Myocyte (in vitro differentiated cells): ENCODE results near the gene TIGAR. TPM values are rescaled to one million over a fixed set of nuclear protein-coding genes. Genes with fewer than 3 reads are reported as not detected.

Experiments used
- DNase-seq: peaks from one replicate; pipeline ENCODE4 v3.0.0-alpha.2; 2012; ENCODE audit warnings: low read depth
- total RNA-seq: library from RNA; depleted of rRNA; stranded (reverse); fragments of >200 nt; gene quantifications from 2 replicates; pipeline ENCODE4 v1.2.3, GENCODE V29; 2014

The TIGAR gene
- total RNA-seq, 1 donor from 2014 or later = 13.1 TPM

DNA sequence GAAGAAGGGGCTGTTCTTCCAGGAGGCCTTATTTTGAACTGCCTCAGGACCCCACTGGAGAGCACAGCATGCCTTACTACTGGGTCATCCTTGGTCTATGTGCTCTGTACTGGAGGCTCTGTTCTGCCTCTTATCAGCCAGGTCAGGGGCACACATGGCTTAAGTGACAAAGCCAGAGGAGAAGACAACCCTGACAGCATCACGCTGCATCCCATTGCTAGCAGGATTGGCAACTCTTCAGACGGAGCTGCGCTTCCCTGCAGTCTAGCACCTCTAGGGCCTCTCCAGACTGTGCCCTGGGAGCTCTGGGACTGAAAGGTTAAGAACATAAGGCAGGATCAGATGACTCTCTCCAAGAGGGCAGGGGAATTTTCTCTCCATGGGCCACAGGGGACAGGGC, 17.3 kb upstream of the TIGAR start:
- no peak for DNase-seq

DNA sequence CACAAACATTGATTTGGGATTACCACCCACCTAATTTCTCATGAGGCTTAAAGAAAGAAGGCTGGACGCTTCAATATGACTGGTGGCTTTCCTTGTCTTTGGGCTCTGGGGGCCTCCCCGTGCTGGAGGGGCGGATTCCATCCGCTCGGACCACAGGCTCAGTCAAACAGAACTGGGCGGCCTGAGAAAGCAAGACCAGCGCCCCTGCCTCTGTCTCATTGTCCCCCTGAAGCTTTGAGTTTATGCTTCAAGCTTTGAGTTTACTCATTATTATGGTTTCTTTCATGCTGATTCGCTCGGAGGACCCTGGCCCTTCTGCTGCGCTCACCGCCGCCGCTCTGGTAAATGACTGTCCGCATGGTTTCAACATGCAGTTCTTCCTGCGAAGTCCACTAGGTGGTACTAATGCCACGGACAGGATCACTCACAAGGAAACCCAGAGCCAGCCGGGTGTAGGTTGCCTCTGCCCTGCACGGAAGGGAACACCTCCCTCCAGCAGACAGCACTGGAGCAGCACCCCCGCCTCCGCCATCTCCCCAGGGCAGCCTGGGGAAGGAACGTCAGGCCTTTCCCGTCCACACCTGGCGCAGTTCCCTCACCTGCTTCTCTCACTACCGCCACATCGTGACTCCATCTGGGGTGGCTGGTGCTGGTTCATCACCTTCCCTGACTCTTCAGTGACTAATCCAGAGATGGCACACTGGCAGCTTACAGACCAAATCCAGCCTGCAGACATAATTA, 13.2 kb upstream of the TIGAR start:
- peak; percentile 71 for DNase-seq

DNA sequence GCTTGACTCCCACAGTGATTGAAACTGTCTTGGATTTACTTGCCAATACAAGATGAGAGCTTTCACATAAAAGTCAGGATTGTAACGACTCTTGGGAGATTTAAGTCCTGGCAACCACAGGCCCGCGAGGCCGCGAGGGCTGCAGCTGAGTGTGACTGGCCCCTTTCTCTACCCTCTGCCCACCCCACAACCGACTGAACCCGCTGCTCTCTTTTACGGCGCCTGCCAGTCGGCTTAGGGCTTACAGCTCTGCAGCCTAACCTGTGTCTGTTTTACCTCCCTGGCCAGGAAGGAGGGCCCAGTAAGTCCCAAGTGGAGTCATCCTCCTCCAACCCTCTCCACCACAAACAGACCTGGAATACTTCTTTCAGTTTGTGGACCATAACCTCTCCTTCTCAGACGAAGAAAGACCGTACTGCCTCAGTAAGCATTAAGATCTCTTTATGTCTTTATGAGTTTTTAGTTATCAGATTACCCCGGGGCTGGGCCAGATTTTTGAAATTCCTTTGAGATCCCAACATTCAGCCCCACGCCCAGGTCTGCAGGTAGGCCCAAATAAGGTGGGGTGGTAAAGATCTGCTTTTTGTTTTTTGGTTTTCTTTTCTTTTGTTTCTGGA, 12.6 kb upstream of the TIGAR start:
- DNase-seq = no peak

- no peak for DNase-seq
Measured at GRCh38 chr12:4311776-4312175, 9.2 kb upstream of the TIGAR start.

DNA sequence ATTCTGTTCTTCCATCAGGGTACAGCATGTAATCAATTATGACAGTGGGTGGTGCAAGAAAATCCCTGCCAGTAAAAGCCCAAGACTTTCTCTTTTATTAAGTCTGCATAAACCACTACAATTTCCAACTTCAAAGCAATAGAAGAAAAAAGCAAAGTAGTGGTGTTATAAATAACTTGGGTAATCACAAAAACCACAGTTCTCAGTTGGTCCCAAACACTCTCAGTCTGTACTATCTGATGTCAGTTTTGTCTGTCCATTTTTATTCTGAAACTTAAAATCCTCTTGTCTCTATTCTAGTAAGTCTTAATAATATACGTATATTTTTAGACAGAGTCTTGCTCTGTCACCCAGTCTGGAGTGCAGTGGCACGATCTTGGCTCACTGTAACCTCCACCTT, 8.8 kb upstream of the TIGAR start:
- no peak for DNase-seq

- no peak for DNase-seq
Measured at GRCh38 chr12:4320497-4320852, 538 bp upstream of the TIGAR start.

GRCh38 chr12:4322726-4323125, 1.7 kb downstream of the TIGAR start:
- no peak for DNase-seq

DNA sequence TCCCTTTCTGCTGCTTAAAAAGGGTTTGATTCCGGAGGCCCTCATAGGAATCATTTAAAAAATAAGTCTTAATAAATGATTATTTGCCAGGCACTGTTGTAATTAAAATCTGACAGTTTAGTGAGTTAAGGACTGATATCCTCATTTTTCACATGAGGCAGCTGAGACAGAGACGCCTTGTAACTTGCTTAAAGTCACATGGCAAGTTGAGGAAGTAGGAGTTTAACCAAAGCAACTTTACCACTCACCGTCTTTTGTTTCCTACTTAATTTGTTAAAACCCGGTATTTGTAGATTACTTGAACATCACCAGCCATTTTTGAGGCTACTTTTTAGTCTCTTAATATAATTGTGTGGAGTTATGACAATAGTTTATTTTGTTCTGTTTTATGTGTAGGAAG, 2.4 kb downstream of the TIGAR start:
- DNase-seq = no peak

GRCh38 chr12:4324366-4324765, 3.4 kb downstream of the TIGAR start:
- DNase-seq = no peak

GRCh38 chr12:4325966-4326365, 5.0 kb downstream of the TIGAR start:
- DNase-seq = no peak

DNA sequence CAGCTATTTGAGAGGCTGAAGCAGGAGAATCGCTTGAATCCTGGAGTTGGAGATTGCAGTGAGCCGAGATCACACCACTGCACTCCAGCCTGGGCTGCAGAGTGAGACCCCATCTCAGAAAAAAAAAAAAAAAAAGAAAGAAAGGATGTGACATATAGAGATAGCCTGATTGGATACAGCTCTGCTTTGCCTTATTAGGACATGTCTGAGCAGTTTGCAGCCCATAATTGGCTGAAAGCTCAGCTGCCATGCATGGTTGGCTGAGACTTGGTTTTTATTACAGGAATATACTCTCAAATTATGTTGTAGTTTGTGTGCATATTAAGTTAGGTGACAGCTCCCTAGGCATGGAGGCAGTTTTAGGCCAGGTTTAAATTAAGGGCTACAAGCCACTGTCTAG, 6.3 kb downstream of the TIGAR start:
- no peak for DNase-seq

- DNase-seq = no peak
Measured at GRCh38 chr12:4330203-4330602, 9.2 kb downstream of the TIGAR start.

DNA sequence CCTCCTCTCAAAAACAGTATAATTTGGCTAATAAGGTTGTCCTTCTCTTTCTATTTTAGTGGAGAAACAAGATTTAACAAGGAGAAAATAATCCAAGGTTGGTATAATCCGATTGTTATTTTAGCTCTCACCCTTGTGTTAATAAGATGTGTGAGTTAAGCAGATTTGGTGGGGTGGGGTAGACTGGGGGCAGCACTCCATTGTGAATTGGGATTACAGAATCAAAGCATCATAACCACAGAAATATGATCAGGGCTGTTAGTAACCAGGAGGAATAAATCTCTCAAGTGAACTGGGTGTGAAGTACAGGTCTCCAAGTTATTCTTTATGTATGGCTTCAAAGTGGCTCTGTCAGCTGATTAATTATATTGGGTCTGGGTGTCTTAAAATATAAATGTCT, 10.2 kb downstream of the TIGAR start:
- DNase-seq = no peak

DNA sequence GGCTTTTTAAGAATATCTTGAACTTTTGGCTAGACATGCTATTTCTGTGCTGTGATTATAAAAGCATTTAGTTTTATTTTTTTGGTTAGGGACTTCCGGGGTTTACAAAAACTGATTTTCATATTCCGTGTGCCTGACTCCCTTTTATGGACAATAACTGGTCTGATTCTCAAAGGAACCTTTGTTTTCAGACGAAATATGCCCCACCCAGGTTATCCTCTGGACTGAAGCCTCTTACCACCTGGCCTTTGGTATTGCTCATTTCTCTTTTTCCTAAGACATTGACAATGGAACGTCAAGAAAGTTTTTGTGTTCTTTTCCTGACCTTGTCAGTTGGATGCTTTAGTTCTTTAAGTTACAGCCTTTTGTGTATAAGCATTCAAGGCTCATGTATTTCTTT, 10.8 kb downstream of the TIGAR start:
- DNase-seq = no peak

DNA sequence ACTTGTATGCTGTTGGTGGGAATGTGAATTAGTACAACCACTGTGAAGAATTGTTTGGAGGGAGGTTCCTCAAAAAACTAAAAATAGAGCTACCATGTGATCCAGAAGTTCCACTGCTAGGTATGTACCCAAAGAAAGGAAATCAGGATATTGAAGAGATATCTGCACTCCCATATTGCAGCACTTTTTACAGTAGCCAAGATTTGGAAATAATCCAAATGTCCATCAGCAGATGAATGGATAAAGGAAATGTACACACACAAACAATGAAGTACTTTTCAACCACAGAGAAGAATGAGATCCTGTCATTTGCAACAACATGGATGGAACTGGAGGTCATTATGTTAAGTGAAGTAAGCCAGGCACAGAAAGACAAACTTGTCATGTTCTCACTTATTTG, 25.9 kb downstream of the TIGAR start:
- no peak for DNase-seq

DNA sequence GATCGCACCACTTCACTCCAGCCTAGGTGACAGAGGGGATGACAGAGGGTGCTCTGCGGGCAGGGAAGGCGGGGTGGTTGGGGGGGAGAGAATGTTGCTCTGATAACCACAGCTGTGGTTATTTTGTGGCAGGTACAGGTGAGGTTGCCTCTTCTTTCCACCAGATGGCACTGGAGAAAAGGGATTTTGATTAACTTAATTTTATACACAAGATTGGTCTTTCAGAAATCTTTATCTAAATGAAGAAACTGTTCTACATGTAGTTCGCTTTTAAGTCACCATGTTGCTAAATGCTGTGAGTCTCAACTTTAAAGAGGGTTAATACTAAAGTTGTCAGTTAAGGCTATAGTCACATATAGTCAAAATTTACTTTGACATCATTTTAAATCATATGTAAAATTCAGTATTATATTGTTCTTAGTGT, 32.8 kb downstream of the TIGAR start:
- DNase-seq = peak; percentile 11

DNA sequence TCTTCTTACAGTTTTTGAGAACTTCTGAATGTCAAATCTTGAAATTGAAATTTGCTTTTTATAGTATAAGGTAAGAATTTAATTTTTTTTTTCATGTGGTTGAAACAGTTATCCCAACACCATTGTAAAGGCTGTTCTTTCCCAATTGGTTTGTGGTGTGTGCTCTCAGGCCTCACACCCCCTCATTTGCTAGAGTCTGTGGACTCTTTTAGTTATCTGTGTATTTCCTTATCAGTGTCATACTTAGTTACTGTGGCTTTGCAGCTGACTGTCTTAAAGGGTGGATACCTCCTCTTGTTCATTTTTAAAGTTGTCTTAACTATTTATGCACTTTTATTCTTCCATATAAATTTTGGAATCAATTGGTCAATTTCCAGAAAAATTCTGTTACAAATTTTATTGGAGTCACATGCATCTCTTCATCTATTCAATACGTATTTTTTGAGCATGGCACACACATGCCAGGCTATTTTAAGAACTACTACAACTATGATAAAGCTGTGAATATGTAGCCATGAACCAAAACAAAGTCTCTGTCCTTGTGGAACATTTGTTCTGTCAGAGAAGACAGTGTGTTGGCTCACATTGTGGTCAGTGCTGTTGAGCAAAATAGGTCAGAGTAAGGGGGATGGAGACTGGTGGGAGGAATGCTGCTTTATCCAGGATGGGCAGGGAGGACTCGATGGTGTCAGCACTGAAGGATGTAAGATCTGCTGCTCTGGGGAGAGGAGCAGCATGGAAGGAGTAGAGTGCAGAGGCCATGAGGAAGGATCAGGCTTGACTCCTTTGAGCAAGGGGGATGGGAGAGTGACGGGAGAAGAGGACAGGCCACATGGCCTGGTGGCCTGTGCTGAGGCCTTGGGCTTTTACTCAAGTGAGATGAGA, 34.4 kb downstream of the TIGAR start:
- DNase-seq = peak; percentile 12

- DNase-seq = peak; percentile 34
Measured at GRCh38 chr12:4356041-4356327, 35.0 kb downstream of the TIGAR start.

GRCh38 chr12:4366090-4366489, 45.1 kb downstream of the TIGAR start:
- no peak for DNase-seq

DNA sequence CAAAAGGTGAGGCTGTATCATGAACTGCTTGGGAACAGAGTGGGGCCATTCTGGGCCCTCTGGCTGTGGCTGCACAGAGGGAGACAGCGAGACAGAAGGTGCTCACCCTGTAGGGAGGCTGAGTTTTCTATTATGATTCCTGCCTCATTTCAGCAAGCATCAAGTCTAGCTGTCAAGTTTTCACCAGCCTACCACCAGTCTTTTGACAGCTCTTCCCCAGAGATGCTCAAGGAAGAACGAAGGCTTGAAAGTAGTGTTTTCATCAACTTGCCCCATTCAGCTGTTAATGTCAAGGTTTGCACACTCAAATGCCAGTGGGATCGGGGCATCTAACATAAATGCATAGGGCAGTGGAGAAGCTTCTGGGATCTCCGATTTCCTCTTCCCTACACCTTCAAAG, 48.5 kb downstream of the TIGAR start:
- DNase-seq = no peak

DNA sequence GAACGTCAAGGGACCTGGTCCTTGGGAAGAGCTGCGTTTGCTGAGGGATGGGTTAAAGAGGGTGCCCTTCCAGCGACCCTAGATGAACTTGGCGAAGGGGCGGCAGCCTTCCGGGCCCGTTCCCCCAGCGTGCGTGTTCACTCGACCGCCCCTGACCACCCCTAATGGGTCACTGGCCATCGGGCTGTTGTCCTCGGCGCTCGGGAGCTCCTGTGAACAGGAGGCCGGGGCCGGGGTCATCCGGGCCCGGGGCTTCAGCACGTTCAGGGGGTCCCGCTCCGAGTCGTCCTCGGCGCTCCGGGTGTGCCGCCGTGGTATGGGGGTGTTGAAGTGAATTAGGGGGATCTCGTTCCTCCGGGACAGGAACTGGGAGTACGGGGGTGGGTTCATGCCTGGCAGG, 49.3 kb downstream of the TIGAR start:
- no peak for DNase-seq

DNA sequence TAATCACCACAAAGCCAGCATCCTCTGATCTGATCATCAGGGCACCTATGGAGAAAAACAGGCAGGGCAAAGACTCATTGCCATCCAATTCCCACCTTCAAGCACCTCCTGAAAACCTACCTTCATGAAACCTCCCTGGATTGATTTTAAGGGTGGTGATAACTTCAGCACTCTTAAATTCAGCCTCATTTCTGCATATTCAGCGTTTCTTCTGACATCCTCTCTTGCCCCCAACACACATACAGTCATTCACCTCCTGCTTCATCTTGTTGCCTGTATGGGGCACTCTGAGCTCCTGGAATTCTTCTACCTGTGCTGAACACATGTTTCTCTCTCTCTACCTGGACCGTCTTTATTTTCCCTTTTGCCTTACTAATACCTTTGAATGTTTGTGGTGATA, 51.6 kb downstream of the TIGAR start:
- no peak for DNase-seq

- DNase-seq = no peak
Measured at GRCh38 chr12:4375449-4375848, 54.4 kb downstream of the TIGAR start.
